Measurements from ENCODE around the gene BBS5. TPM values are rescaled to one million over a fixed set of nuclear protein-coding genes. Genes with fewer than 3 reads are reported as not detected.

The BBS5 gene
- total RNA-seq, 3 donors from 2014 or later: 6.6 to 9.2 (median 7.9) TPM

- Histone ChIP-seq H3K27ac (no peak overlapping the region), H3K4me1 (no peaks in the 10 kb centered on the region), H3K4me3 (no peak overlapping the region), H3K9me3 (no peaks in the 10 kb centered on the region), H3K27me3 (no peaks in the 10 kb centered on the region), H3K36me3 (no peaks in the 10 kb centered on the region)
- no peak for DNase-seq (ENCODE audit: low spot score in 2 of 2)
- intact Hi-C loops (cut with DNase I; ENCODE audit: low total_unique reads): no loop called here
- TF ChIP-seq CTCF (IDR thresholded peaks at IDR 0.05): no peak
- no peak for TF ChIP-seq POLR2AphosphoS5 (IDR thresholded peaks at IDR 0.05)
- no peak for TF ChIP-seq POLR2A (IDR thresholded peaks at IDR 0.05)
Observed at GRCh38 chr2:169462896-169463695, 16.2 kb upstream of the BBS5 start.

- intact Hi-C loops (cut with DNase I; ENCODE audit: low total_unique reads): no loop called here
Observed at GRCh38 chr2:169464466-169464865, 14.8 kb upstream of the BBS5 start.

GRCh38 chr2:169464882-169465281, 14.4 kb upstream of the BBS5 start:
- Histone ChIP-seq H3K4me1 (no peaks in the 10 kb centered on the region), H3K4me3 (no peak overlapping the region), H3K27ac (no peak overlapping the region), H3K36me3 (no peaks in the 10 kb centered on the region), H3K9me3 (no peaks in the 10 kb centered on the region), H3K27me3 (no peaks in the 10 kb centered on the region)
- TF ChIP-seq CTCF (IDR thresholded peaks at IDR 0.05) (no peak), POLR2AphosphoS5 (IDR thresholded peaks at IDR 0.05) (no peak), POLR2A (IDR thresholded peaks at IDR 0.05) (no peak)
- intact Hi-C loops (cut with DNase I; ENCODE audit: low total_unique reads): no loop called here
- DNase-seq (ENCODE audit: low spot score in 2 of 2): no peak

More at GRCh38 chr2:169464466-169464865, 14.8 kb upstream of the BBS5 start:
- Histone ChIP-seq H3K9me3 (no peaks in the 10 kb centered on the region), H3K36me3 (no peaks in the 10 kb centered on the region), H3K27me3 (no peaks in the 10 kb centered on the region), H3K4me3 (no peak overlapping the region), H3K4me1 (no peaks in the 10 kb centered on the region), H3K27ac (no peak overlapping the region)
- no peak for TF ChIP-seq CTCF (IDR thresholded peaks at IDR 0.05)
- TF ChIP-seq POLR2AphosphoS5 (IDR thresholded peaks at IDR 0.05): no peak
- no peak for TF ChIP-seq POLR2A (IDR thresholded peaks at IDR 0.05)
- no peak for DNase-seq (ENCODE audit: low spot score in 2 of 2)

- DNase-seq (ENCODE audit: low spot score in 2 of 2): no peak
- no peak overlapping the region for H3K4me3 ChIP-seq
- no peaks in the 10 kb centered on the region for H3K4me1 ChIP-seq
- no peaks in the 10 kb centered on the region for H3K27me3 ChIP-seq
- H3K9me3 ChIP-seq: no peaks in the 10 kb centered on the region
- no peak for TF ChIP-seq POLR2A (IDR thresholded peaks at IDR 0.05)
- TF ChIP-seq CTCF (IDR thresholded peaks at IDR 0.05): no peak
- no peaks in the 10 kb centered on the region for H3K36me3 ChIP-seq
- no peak overlapping the region for H3K27ac ChIP-seq
- intact Hi-C loops (cut with DNase I; ENCODE audit: low total_unique reads): no loop called here
Observed at GRCh38 chr2:169468841-169469240, 10.5 kb upstream of the BBS5 start.

- intact Hi-C loops (cut with DNase I; ENCODE audit: low total_unique reads): no loop called here
- no peaks in the 10 kb centered on the region for H3K4me1 ChIP-seq
- no peak overlapping the region for H3K4me3 ChIP-seq
- H3K27me3 ChIP-seq: no peaks in the 10 kb centered on the region
- no peak for TF ChIP-seq POLR2A (IDR thresholded peaks at IDR 0.05)
- no peak for TF ChIP-seq CTCF (IDR thresholded peaks at IDR 0.05)
- TF ChIP-seq POLR2AphosphoS5 (IDR thresholded peaks at IDR 0.05): no peak
- no peaks in the 10 kb centered on the region for H3K36me3 ChIP-seq
- no peak for DNase-seq (ENCODE audit: low spot score in 2 of 2)
- no peak overlapping the region for H3K27ac ChIP-seq
- H3K9me3 ChIP-seq: no peaks in the 10 kb centered on the region
Observed at GRCh38 chr2:169469952-169470572, 9.2 kb upstream of the BBS5 start.
